SK-N-SH (cell line): ENCODE data around the gene SLC22A5. TPM values are rescaled to one million over a fixed set of nuclear protein-coding genes. Genes with fewer than 3 reads are reported as not detected.

Experiments used
- CTCF ChIA-PET: fragments of 300-600, 350-600 bp; formaldehyde crosslinking; extraction: SDS; loops from one replicate; lab custom pipeline; 2021; lab: Yijun Ruan, JAX
- POLR2A ChIA-PET: fragments of 350-600 bp; sonication (Branson Sonifier 250); formaldehyde crosslinking; extraction: SDS; loops from one replicate; lab custom pipeline; 2020; ENCODE audit warnings: antibody characterized with exemption, inconsistent platforms; lab: Yijun Ruan, JAX
- DNase-seq: peaks from one replicate; pipeline ENCODE4 v3.0.0; 2012
- H2AFZ ChIP-seq: fragments of 200-600 bp; sonication (generic); 2 replicates; pipeline ENCODE4 v1.8.1; 2016; ENCODE audit warnings: antibody characterized with exemption, mild to moderate bottlenecking, low read depth
- H3F3A ChIP-seq: fragments of 200-600 bp; sonication (generic); replicated peaks from 2 replicates; pipeline ENCODE3; 2016; ENCODE audit warnings: antibody characterized with exemption, mild to moderate bottlenecking; ENCODE audit not compliant: insufficient read depth
- H3K27ac ChIP-seq, 2 experiments: fragments of 200-500 bp in 1 of 2; fragments of 200-600 bp in 1 of 2; sonication (Bioruptor generic) in 1 of 2; sonication (generic), shearing (Covaris generic) in 1 of 2; 2 replicates each; pipeline versions ENCODE4 v1.5.1 to v1.6.1; 2014 to 2016; ENCODE audit warnings: low read depth in 2 of 2, inconsistent platforms in 1 of 2, low read length in 1 of 2, mild to moderate bottlenecking in 1 of 2, mixed read lengths in 1 of 2
- H3K27me3 ChIP-seq: fragments of 200-600 bp; sonication (generic), shearing (Covaris generic); 2 replicates; pipeline ENCODE4 v1.6.1; 2016; ENCODE audit warnings: mixed run types; ENCODE audit not compliant: insufficient read depth
- H3K36me3 ChIP-seq, 2 experiments: fragments of 200-500 bp in 1 of 2; fragments of 200-600 bp in 1 of 2; sonication (Bioruptor generic) in 1 of 2; sonication (generic) in 1 of 2; replicated peaks in 1 of 2; 2 replicates each; pipeline versions ENCODE3 to v1.5.1; 2014 to 2016; ENCODE audit warnings: low read length in 1 of 2, mild to moderate bottlenecking in 1 of 2; ENCODE audit not compliant: insufficient read depth in 2 of 2, control insufficient read depth in 1 of 2
- H3K4me1 ChIP-seq, 2 experiments: fragments of 200-500 bp in 1 of 2; fragments of 200-600 bp in 1 of 2; sonication (Bioruptor generic) in 1 of 2; sonication (generic), shearing (Covaris generic) in 1 of 2; 2 replicates each; pipeline versions ENCODE4 v1.5.1 to v1.6.1; 2014 to 2016; ENCODE audit warnings: low read depth in 1 of 2, low read length in 1 of 2, mixed run types in 1 of 2; ENCODE audit not compliant: insufficient read depth in 2 of 2, control insufficient read depth in 1 of 2
- H3K4me2 ChIP-seq: fragments of 200-600 bp; sonication (generic), shearing (Covaris generic); 2 replicates; pipeline ENCODE4 v1.6.1; 2017; ENCODE audit warnings: mixed run types
- H3K4me3 ChIP-seq, 2 experiments: fragments of 200-500 bp in 1 of 2; fragments of 200-600 bp in 1 of 2; sonication (Bioruptor generic) in 1 of 2; sonication (generic), shearing (Covaris generic) in 1 of 2; 2 replicates each; pipeline versions ENCODE4 v1.5.1 to v1.8.1; 2014 to 2016; ENCODE audit warnings: low read depth in 2 of 2, inconsistent platforms in 1 of 2, low read length in 1 of 2, mild to moderate bottlenecking in 1 of 2, mixed read lengths in 1 of 2, moderate library complexity in 1 of 2
- H3K79me2 ChIP-seq: fragments of 200-600 bp; sonication (generic); 2 replicates; pipeline ENCODE4 v1.8.1; 2017; ENCODE audit warnings: mild to moderate bottlenecking; ENCODE audit not compliant: insufficient read depth
- H3K9ac ChIP-seq: fragments of 200-600 bp; sonication (generic); 2 replicates; pipeline ENCODE4 v1.6.1; 2017; ENCODE audit warnings: mixed run types
- H3K9me2 ChIP-seq: fragments of 200-600 bp; sonication (generic); 2 replicates; pipeline ENCODE4 v1.6.1; 2017; ENCODE audit warnings: mixed run types
- H3K9me3 ChIP-seq: fragments of 200-600 bp; sonication (generic); 2 replicates; pipeline ENCODE4 v1.6.1; 2017; ENCODE audit warnings: mixed run types, mild to moderate bottlenecking, moderate library complexity
- H4K20me1 ChIP-seq: fragments of 200-600 bp; sonication (generic); 2 replicates; pipeline ENCODE4 v1.6.1; 2017; ENCODE audit warnings: mild to moderate bottlenecking, mixed run types; ENCODE audit not compliant: insufficient read depth
- ELF1 ChIP-seq: IDR thresholded peaks from 2 replicates; pipeline ENCODE4 v1.4.0; 2012
- GATA2 ChIP-seq: sonication (generic); formaldehyde crosslinking; IDR thresholded peaks from 2 replicates; pipeline ENCODE4 v1.5.0; 2020; ENCODE audit warnings: mild to moderate bottlenecking, missing genetic modification reagents
- NRF1 ChIP-seq: IDR thresholded peaks from 2 replicates; pipeline ENCODE4 v1.6.1; 2012; ENCODE audit warnings: low read depth, mild to moderate bottlenecking, low read length
- POLR2AphosphoS5 ChIP-seq: IDR thresholded peaks from 2 replicates; pipeline ENCODE4 v1.6.1; 2012; ENCODE audit warnings: low read depth, low read length
- SMC3 ChIP-seq: IDR thresholded peaks from 2 replicates; pipeline ENCODE4 v1.6.1; 2012; ENCODE audit warnings: low read depth, low read length, improper control_type of control experiment
- TCF12 ChIP-seq: IDR thresholded peaks from 2 replicates; pipeline ENCODE4 v1.4.0; 2012
- USF2 ChIP-seq: fragments of 150-350 bp; IDR thresholded peaks from 2 replicates; pipeline ENCODE4 v1.6.1; 2017; ENCODE audit warnings: antibody characterized with exemption, low read length, low read depth, borderline replicate concordance
- ZBTB33 ChIP-seq: IDR thresholded peaks from 2 replicates; pipeline ENCODE4 v1.4.0; 2012; ENCODE audit warnings: low read depth, borderline replicate concordance
- WGBS: methylation state at CpG from one replicate; pipeline ENCODE4 v1.1.6; 2017; ENCODE audit warnings: low lambda C conversion rate; 5-methylcytosine and 5-hydroxymethylcytosine counted together
- polyA plus RNA-seq, 3 experiments: library from polyadenylated mRNA; depleted of rRNA; stranded (reverse); fragments of >200 nt; gene quantifications; 2 replicates each; pipeline ENCODE4 v1.2.3, GENCODE V29; 2012
- TF ChIP-seq, protein P1 (sequence below): IDR thresholded peaks from 2 replicates; pipeline ENCODE4 v1.4.0; 2012; ENCODE audit warnings: low read depth
- TF ChIP-seq, protein P2 (sequence below): fragments of 200-600 bp; sonication (generic); IDR thresholded peaks from 2 replicates; pipeline ENCODE4 v1.6.1; 2017; ENCODE audit warnings: antibody characterized with exemption, mild to moderate bottlenecking, moderate library complexity
- TF ChIP-seq, protein P3 (sequence below): IDR thresholded peaks from 2 replicates; pipeline ENCODE4 v1.6.1; 2012; ENCODE audit warnings: mild to moderate bottlenecking, low read depth, low read length, moderate library complexity

Gene SLC22A5
- polyA plus RNA-seq, 1 of the 3 experiments (the other 2 are of a cell fraction) = 8.3 TPM

DNA sequence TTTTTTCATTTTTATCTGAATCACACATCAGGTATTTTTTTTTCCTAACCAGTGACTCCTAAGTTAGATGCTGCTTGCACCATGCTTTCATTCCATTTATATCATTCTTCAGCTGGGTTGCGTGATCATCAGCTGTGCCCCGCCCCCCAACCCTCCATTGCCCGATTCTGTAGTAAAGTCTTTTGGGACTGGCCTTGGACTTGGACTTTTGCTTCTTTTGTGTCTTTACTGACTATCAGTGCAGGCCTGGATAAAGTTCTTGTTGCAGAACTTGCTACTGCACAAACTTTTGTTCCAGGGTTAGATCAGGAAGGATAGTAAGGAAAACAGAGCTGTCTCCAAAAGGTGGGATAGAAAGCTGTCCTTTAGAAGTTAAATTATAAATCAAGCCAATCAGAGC is 38.5 kb downstream of the SLC22A5 start:
- TF ChIP-seq POLR2AphosphoS5 (no peak), TCF12 (no peak), SMC3 (no peak), ELF1 (no peak), ZBTB33 (no peak), GATA2 (no peak), USF2 (no peak), NRF1 (no peak)
- TF ChIP-seq, protein P1, sequence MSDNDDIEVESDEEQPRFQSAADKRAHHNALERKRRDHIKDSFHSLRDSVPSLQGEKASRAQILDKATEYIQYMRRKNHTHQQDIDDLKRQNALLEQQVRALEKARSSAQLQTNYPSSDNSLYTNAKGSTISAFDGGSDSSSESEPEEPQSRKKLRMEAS = no peak
- TF ChIP-seq, protein P2, sequence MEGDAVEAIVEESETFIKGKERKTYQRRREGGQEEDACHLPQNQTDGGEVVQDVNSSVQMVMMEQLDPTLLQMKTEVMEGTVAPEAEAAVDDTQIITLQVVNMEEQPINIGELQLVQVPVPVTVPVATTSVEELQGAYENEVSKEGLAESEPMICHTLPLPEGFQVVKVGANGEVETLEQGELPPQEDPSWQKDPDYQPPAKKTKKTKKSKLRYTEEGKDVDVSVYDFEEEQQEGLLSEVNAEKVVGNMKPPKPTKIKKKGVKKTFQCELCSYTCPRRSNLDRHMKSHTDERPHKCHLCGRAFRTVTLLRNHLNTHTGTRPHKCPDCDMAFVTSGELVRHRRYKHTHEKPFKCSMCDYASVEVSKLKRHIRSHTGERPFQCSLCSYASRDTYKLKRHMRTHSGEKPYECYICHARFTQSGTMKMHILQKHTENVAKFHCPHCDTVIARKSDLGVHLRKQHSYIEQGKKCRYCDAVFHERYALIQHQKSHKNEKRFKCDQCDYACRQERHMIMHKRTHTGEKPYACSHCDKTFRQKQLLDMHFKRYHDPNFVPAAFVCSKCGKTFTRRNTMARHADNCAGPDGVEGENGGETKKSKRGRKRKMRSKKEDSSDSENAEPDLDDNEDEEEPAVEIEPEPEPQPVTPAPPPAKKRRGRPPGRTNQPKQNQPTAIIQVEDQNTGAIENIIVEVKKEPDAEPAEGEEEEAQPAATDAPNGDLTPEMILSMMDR = no peak
- TF ChIP-seq, protein P3, sequence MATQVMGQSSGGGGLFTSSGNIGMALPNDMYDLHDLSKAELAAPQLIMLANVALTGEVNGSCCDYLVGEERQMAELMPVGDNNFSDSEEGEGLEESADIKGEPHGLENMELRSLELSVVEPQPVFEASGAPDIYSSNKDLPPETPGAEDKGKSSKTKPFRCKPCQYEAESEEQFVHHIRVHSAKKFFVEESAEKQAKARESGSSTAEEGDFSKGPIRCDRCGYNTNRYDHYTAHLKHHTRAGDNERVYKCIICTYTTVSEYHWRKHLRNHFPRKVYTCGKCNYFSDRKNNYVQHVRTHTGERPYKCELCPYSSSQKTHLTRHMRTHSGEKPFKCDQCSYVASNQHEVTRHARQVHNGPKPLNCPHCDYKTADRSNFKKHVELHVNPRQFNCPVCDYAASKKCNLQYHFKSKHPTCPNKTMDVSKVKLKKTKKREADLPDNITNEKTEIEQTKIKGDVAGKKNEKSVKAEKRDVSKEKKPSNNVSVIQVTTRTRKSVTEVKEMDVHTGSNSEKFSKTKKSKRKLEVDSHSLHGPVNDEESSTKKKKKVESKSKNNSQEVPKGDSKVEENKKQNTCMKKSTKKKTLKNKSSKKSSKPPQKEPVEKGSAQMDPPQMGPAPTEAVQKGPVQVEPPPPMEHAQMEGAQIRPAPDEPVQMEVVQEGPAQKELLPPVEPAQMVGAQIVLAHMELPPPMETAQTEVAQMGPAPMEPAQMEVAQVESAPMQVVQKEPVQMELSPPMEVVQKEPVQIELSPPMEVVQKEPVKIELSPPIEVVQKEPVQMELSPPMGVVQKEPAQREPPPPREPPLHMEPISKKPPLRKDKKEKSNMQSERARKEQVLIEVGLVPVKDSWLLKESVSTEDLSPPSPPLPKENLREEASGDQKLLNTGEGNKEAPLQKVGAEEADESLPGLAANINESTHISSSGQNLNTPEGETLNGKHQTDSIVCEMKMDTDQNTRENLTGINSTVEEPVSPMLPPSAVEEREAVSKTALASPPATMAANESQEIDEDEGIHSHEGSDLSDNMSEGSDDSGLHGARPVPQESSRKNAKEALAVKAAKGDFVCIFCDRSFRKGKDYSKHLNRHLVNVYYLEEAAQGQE = no peak
- TF ChIP-seq, all 33 proteins: peak for 0
- peaks cover 0 to 2% of the 10 kb centered on the region in 2 experiments for H3K36me3 ChIP-seq
- no peak for DNase-seq
- ChIA-PET POLR2A (no interaction called here), CTCF (interaction anchor here (0.6 to 2.1 kb wide), 3 partner anchors 16 to 840 kb away, joined by 3 to 6 read pairs (median 3); no protein-coding TSS in a partner anchor)
- no peak overlapping the region for H3K4me2 ChIP-seq
- H3K79me2 ChIP-seq = no peaks in the 10 kb centered on the region
- WGBS = 96% methylated on average over 3 of the region's 3 CpGs
- no peaks in the 10 kb centered on the region for H3K9me3 ChIP-seq
- no peak overlapping the region for H2AFZ ChIP-seq
- peaks cover 17% of the 10 kb centered on the region for H3F3A ChIP-seq
- peaks cover 19 to 26% of the 10 kb centered on the region in 2 experiments for H3K4me1 ChIP-seq
- H3K9ac ChIP-seq = no peak overlapping the region
- H4K20me1 ChIP-seq = no peaks in the 10 kb centered on the region
- H3K27ac ChIP-seq = no peak overlapping the region
- H3K27me3 ChIP-seq = no peaks in the 10 kb centered on the region
- no peaks in the 10 kb centered on the region for H3K9me2 ChIP-seq
- H3K4me3 ChIP-seq = no peak overlapping the region
